ENCODE results near the gene NFIX. TPM values are rescaled to one million over a fixed set of nuclear protein-coding genes. Genes with fewer than 3 reads are reported as not detected.
A peak's percentile ranks its signal among the peaks of the same experiment; 100 is the strongest.

NFIX gene
- total and polyA plus RNA-seq, 2 of the 13 experiments (the other 11 are each of a cell fraction or from before 2014, with no cell fraction given): 3.4 to 5.4 TPM

DNA sequence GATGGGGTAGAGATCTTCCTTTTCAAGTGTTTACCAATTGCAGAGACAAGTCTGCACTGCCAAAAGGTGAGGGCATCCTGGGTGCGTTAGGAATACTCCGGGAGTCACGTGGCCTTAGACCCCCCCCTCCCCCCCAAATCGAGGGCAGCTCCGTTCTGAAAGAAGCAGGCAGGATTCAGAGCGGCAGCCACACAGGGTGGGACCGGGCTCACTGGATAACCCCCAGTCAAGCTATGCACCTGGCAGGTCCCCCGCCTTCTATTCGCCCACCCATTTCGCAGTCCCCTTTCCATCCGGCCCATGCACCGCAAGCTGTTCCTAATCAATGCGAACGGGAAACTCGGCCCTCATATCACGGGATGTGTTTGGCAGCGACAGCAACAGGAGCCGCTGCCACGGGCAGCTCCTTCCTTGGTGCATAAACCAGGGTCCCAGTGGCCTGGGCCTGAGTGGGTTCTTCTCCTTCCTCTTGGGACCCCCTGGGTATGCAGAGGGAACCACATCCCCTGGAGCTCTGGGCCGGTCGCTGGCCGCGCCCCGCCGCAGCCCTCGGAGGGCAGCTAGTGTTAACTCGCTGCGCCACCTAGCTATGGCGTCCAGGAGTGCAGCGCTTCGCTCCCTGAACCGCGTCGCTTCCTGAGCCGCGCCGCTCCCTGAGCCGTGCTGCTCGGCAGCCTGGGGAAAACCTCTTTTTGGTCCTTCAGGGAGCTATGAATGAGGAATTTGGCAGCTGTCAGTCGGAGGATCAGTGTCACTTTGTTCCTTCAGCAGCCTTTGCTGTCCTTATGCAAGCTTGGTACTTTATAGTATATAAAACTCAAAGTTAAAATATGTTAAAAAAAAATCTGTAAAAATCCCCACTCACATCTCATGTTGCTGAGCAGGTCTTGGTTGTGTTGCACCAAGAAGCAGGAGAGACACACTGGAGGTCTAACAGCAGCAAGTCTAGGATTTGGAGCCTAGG lies 66.0 kb downstream of the NFIX start (continued):
- TF ChIP-seq ZBTB40 (IDR thresholded peaks at IDR 0.05) (no peak), ZBTB40 (CRISPR knock-in tag; IDR thresholded peaks at IDR 0.05) (no peak), ZNF777 (CRISPR knock-in tag; IDR thresholded peaks at IDR 0.05) (peak; percentile 62), MIER2 (CRISPR knock-in tag; IDR thresholded peaks at IDR 0.05) (no peak), CEBPZ (IDR thresholded peaks at IDR 0.05; ENCODE audit: low read length) (no peak), CC2D1A (CRISPR knock-in tag; IDR thresholded peaks at IDR 0.05) (no peak), GFI1 (CRISPR knock-in tag; IDR thresholded peaks at IDR 0.05; ENCODE audit: borderline replicate concordance) (no peak; the same call in 1 of the 2 replicates), DNMT3B (CRISPR knock-in tag; conservative IDR thresholded peaks at IDR 0.05) (no peak), ZNF20 (CRISPR knock-in tag; IDR thresholded peaks at IDR 0.05) (no peak), SMARCC2 (IDR thresholded peaks at IDR 0.05) (no peak), NR2C2 (CRISPR knock-in tag; IDR thresholded peaks at IDR 0.05; ENCODE audit: borderline replicate concordance) (no peak)
- TF ChIP-seq, protein P1, sequence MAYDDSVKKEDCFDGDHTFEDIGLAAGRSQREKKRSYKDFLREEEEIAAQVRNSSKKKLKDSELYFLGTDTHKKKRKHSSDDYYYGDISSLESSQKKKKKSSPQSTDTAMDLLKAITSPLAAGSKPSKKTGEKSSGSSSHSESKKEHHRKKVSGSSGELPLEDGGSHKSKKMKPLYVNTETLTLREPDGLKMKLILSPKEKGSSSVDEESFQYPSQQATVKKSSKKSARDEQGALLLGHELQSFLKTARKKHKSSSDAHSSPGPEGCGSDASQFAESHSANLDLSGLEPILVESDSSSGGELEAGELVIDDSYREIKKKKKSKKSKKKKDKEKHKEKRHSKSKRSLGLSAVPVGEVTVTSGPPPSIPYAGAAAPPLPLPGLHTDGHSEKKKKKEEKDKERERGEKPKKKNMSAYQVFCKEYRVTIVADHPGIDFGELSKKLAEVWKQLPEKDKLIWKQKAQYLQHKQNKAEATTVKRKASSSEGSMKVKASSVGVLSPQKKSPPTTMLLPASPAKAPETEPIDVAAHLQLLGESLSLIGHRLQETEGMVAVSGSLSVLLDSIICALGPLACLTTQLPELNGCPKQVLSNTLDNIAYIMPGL (CRISPR knock-in tag; IDR thresholded peaks at IDR 0.05; ENCODE audit: borderline replicate concordance in 1 of 2, low read depth in 1 of 2): peak; percentile 68 to 76
